ENCODE measurements around the gene TAC3.
"Not testable (repeated sequence)": the region's sequence is repeated elsewhere in the genome, so short reads cannot be mapped to it uniquely, and the experiment has no call there.

Gene TAC3

DNA sequence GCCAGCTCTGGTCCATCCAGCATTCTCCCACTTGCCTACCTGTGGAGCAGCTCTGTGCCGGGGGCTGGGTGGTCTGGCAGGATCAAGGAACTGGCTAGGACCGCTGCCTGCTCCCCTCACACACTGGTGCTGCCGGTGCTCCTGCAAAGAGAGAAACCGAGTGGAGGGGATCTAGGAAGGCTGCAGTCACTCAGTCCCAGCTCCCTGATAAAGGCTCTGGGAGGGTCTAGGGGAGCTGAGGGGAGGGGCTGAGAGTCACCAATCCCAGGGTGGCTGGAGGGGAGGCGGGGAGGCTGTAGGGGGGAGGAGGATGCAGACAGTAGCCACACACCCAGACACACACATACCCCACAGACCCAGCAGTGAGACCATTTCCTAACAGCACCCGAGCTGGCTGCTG lies at the start of gene TAC3:
TAC3 (minus strand) TSS at position 182 of the 400 bp plus-strand sequence. CDS start 732 bp downstream, outside the sequence.
- TF ChIP-seq, protein P1, sequence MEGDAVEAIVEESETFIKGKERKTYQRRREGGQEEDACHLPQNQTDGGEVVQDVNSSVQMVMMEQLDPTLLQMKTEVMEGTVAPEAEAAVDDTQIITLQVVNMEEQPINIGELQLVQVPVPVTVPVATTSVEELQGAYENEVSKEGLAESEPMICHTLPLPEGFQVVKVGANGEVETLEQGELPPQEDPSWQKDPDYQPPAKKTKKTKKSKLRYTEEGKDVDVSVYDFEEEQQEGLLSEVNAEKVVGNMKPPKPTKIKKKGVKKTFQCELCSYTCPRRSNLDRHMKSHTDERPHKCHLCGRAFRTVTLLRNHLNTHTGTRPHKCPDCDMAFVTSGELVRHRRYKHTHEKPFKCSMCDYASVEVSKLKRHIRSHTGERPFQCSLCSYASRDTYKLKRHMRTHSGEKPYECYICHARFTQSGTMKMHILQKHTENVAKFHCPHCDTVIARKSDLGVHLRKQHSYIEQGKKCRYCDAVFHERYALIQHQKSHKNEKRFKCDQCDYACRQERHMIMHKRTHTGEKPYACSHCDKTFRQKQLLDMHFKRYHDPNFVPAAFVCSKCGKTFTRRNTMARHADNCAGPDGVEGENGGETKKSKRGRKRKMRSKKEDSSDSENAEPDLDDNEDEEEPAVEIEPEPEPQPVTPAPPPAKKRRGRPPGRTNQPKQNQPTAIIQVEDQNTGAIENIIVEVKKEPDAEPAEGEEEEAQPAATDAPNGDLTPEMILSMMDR (IDR thresholded peaks at IDR 0.05; ENCODE audit: low read depth, low read length), result no peak
- no peak within 1 kb of the TSS for H3K4me3 ChIP-seq (ENCODE audit: low read depth, low read length)

DNA sequence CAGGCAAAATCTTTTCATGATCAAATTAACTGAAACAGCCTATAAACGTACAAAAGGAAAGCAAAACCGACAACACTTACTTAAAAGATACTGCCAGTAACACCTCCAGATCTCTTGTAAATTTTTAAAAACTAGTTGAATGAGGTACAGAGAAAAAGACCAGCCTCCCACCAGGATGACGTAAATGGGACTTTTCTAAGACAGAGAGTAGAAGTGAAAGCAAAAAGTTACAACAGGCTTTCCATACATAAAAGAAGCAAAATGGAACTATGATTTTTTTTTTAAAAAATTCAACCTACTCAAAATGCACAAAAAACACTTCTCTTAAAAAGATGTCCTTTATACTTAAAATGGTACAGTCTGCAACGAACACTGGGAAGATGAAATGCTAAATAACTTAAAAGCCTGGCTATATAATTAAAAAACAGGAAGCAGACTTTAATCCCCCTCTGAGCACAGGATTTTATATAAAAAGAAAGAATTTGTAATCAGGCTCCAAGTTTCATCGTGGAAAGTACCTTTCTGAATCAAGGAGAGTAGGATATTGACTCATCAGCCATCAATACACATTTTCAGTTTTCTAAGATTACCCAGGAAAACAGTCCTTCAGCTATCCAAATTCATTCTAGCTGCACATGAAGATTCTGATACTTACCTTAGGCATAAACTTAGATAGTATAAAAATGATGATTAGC lies 47.8 kb upstream of the TAC3 start:
- TF ChIP-seq, protein P1 (IDR thresholded peaks at IDR 0.05; ENCODE audit: low read depth, low read length), result no peak
- H3K4me3 ChIP-seq (ENCODE audit: low read depth, low read length), result no peak overlapping the region

DNA sequence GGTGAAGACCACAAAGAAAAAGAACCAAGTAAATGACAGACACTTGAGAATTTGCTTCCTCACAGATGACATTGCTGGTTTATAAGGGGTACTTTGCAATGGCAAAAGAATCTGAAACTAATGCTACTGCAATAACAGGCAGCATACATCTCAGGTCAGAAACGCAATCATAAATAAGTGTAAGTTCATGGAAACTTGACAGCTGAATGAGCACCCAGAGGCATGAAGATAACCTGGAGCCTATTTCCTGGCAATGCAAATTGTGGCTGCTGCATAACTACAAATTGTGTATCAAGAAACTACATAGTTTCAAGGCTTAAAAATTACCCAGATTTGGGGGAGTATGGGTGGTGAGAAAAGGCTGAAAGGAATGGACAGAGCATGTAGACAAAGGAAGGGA lies 42.1 kb upstream of the TAC3 start:
- TF ChIP-seq, protein P1 (IDR thresholded peaks at IDR 0.05; ENCODE audit: low read depth, low read length), result no peak
- no peak overlapping the region for H3K4me3 ChIP-seq (ENCODE audit: low read depth, low read length)

DNA sequence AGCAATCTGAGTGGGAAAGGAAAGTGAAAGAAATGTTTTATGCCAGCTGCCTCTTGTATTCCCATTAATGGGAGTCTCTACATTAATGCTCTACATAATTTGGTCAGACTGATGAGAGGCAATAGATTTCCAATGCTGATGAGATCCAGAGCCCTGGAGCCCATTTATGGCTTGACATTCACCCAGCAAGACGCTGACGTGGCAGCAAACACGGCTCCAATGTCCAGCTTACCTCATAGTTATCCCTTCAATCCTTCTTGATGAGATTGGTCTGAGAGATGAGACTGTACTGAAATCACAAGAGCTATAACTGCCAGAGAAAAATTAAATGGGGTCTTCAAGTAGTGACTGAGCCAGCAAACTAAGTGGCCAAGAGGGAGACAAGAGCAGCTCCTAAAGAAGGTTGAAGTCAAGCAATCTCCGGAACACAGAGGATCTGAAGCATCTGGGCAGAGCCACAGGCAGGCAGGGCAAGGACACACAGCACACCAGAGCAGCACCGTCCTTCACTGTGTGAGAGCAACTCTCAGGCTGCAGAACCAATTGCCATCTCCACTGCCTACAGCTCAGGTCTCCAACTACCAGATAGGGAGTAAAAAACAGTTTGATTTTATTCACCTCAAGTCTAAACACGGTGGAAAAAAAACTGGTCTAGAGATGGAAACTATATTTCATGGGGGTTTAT lies 40.9 kb upstream of the TAC3 start:
- TF ChIP-seq, protein P1 (IDR thresholded peaks at IDR 0.05; ENCODE audit: low read depth, low read length), result no peak
- H3K4me3 ChIP-seq (ENCODE audit: low read depth, low read length), result no peak overlapping the region

DNA sequence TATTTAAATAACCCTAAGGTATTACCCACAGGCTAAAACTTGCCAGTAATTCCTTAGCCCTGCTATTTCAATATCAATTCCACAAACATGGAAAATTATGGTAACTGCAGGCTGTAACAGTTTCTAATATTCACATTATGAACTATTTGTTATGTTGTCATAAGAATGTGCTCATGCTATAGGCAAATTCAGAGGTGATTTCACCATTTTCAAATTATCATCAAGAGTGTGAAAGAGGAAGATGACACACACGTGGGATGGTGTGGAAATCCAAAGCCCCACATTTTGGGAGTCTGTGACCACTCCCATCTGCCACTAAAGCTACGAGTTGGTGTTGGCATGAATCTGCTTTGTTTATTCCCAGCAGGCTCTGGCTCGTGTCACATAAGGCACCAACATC lies 39.5 kb upstream of the TAC3 start:
- TF ChIP-seq, protein P1 (IDR thresholded peaks at IDR 0.05; ENCODE audit: low read depth, low read length), result no peak
- H3K4me3 ChIP-seq (ENCODE audit: low read depth, low read length), result no peak overlapping the region

DNA sequence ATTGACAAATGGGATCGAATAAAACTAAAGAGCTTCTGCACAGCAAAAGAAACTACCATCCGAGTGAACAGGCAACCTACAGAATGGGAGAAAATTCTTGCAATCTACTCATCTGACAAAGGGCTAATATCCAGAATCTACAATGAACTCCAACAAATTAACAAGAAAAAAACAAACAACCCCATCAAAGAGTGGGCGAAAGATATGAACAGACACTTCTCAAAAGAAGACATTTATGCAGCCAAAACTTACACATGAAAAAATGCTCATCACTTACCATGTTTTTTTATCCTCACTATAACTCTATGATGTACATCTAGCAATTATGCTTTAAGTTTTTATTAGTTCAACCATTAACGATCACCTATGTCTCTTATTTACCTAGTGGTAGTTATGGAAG lies 37.6 kb upstream of the TAC3 start:
- H3K4me3 ChIP-seq (ENCODE audit: low read depth, low read length), result not testable (repeated sequence)

DNA sequence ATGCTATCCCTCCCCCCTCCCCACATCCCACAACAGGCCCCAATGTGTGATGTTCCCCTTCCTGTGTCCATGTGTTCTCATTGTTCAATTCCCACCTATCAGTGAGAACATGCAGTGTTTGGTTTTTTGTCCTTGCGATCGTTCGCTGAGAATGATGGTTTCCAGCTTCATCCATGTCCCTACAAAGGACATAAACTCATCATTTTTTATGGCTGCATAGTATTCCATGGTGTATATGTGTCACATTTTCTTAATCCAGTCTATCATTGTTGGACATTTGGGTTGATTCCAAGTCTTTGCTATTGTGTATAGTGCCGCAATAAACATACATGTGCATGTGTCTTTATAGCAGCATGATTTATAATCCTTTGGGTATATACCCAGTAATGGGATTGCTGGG lies 36.8 kb upstream of the TAC3 start:
- not testable (repeated sequence) for H3K4me3 ChIP-seq (ENCODE audit: low read depth, low read length)

DNA sequence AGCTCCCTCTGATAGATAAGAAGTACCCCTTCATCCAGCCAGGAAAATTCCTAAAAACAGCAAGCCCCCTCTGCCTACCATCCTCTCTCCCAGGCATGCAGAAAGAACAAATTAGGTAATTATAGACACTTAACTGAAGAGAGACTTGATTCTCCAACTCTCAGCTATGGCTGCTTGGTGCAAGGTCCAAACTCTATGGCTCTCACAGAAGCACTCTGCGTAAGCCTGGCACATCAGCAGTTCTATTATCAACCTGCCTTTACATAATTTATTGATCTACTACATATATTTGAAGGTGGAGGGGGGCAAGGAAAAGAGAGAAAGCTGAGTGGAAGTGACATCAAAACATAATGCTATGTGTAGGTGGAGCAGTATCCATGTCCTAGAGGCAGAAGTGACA lies 34.7 kb upstream of the TAC3 start:
- TF ChIP-seq, protein P1 (IDR thresholded peaks at IDR 0.05; ENCODE audit: low read depth, low read length), result no peak
- no peak overlapping the region for H3K4me3 ChIP-seq (ENCODE audit: low read depth, low read length)
